ENCODE data around the gene TMEM127. TPM values are rescaled to one million over a fixed set of nuclear protein-coding genes. Genes with fewer than 3 reads are reported as not detected.

Gene TMEM127
- total RNA-seq, 3 donors from 2014 or later = 31.9 to 37.5 (median 36.9) TPM

Other genes starting within 250 kb of the TMEM127 start
- 10 to 100 TPM in 1 of 3 donors, 1 to 10 TPM in 1, under 1 TPM in 1; 0.20 to 12.8 (median 9.3) TPM for gene GPAT2, start 231.1 kb downstream of the TMEM127 start, total RNA-seq
- gene ADRA2B, start 149.4 kb downstream of the TMEM127 start, total RNA-seq = under 1 TPM; 0.40 to 0.57 (median 0.40) TPM
- 1 to 10 TPM; 2.3 to 3.0 (median 2.8) TPM for gene ASTL, start 127.5 kb downstream of the TMEM127 start, total RNA-seq
- gene DUSP2, start 120.6 kb downstream of the TMEM127 start, total RNA-seq = 100 to 1,000 TPM; 365 to 525 (median 419) TPM
- gene STARD7, start 57.2 kb downstream of the TMEM127 start, total RNA-seq = 100 to 1,000 TPM; 241 to 281 (median 267) TPM
- 100 to 1,000 TPM; 106 to 114 (median 109) TPM for gene CIAO1, start 228 bp upstream of the TMEM127 start, total RNA-seq
- gene SNRNP200, start 39.5 kb upstream of the TMEM127 start, total RNA-seq = 100 to 1,000 TPM; 219 to 232 (median 223) TPM
- 10 to 100 TPM; 30.2 to 39.5 (median 31.6) TPM for gene ITPRIPL1, start 59.3 kb upstream of the TMEM127 start, total RNA-seq
- 10 to 100 TPM; 15.5 to 22.9 (median 16.4) TPM for gene NCAPH, start 69.8 kb upstream of the TMEM127 start, total RNA-seq
- gene NEURL3, start 239.4 kb upstream of the TMEM127 start, total RNA-seq = under 1 TPM in 2 of 3 donors, not detected in 1; 0.26 to 0.38 TPM

Data from activated T-cell treated with anti-CD3 and anti-CD28 coated beads, Interleukin-2, amount 50 U/mL, for 4 hours (primary cell).